BJ (cell line): ENCODE data around the gene HES5. TPM values are rescaled to one million over a fixed set of nuclear protein-coding genes. Genes with fewer than 3 reads are reported as not detected.

ENCODE experiments used
- CTCF ChIA-PET: fragments of 350-600 bp; formaldehyde crosslinking; extraction: SDS; loops from one replicate; lab custom pipeline; 2021; ENCODE audit warnings: antibody characterized with exemption, inconsistent platforms; lab: Yijun Ruan, JAX
- POLR2A ChIA-PET: fragments of 300-600 bp; sonication (Branson Sonifier 250); formaldehyde crosslinking; extraction: SDS; loops from one replicate; lab custom pipeline; 2021; ENCODE audit warnings: antibody characterized with exemption; lab: Charles Lee
- DNase-seq: peaks from one replicate; pipeline ENCODE4 v3.0.0-alpha.2; 2011; ENCODE audit warnings: low read depth
- H3K27me3 ChIP-seq: 2 replicates; pipeline ENCODE4 v1.6.0; 2011; ENCODE audit warnings: low read length; ENCODE audit not compliant: control insufficient read depth, insufficient read depth
- H3K36me3 ChIP-seq: 2 replicates; pipeline ENCODE4 v1.5.1; 2011; ENCODE audit warnings: low read length; ENCODE audit not compliant: control insufficient read depth, insufficient read depth
- H3K4me3 ChIP-seq: 2 replicates; pipeline ENCODE4 v1.5.1; 2011; ENCODE audit warnings: low read depth, mild to moderate bottlenecking, control low read depth, low read length
- polyA plus RNA-seq: library from polyadenylated mRNA; depleted of rRNA; stranded (reverse); fragments of >200 nt; gene quantifications from 2 replicates; pipeline ENCODE4 v1.2.3, GENCODE V29; 2011
- TF ChIP-seq, protein P1 (sequence below): IDR thresholded peaks from 2 replicates; pipeline ENCODE4 v1.5.1; 2011; ENCODE audit warnings: low read depth, mild to moderate bottlenecking, control low read depth, inconsistent platforms, low read length, moderate library complexity; ENCODE audit not compliant: insufficient read depth

The HES5 gene
- polyA plus RNA-seq, 1 experiment, result not detected

DNA sequence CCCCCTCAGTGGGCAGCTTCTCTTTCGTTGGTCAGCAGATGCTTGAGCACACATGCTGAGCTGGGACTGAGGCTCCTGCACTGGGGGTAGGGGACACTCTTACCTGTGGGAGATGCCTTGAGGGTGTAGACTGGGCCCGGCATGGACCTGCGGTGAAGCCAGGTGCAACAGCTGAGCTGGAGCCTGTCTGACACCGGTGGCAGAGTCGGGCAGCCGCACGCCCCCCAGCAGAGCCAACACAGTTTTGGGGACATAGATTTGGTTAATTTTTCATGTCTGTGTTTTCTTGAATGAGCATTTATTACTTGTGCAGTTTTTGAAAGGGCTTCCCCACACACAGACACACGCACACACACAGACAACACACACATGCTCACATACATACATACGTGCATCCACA is 5.9 kb upstream of the HES5 start:
- Histone ChIP-seq H3K27me3 (peaks cover 2% of the 10 kb centered on the region; the same call in 1 of the 2 replicates), H3K4me3 (no peak overlapping the region), H3K36me3 (no peaks in the 10 kb centered on the region)
- CTCF ChIA-PET, result interaction anchor here (0.6 to 6.2 kb wide), 3 partner anchors 10 to 826 kb away, joined by 4 to 22 read pairs (median 6); no protein-coding TSS in a partner anchor
- no peak for DNase-seq
- POLR2A ChIA-PET, result no interaction called here
- TF ChIP-seq, protein P1, sequence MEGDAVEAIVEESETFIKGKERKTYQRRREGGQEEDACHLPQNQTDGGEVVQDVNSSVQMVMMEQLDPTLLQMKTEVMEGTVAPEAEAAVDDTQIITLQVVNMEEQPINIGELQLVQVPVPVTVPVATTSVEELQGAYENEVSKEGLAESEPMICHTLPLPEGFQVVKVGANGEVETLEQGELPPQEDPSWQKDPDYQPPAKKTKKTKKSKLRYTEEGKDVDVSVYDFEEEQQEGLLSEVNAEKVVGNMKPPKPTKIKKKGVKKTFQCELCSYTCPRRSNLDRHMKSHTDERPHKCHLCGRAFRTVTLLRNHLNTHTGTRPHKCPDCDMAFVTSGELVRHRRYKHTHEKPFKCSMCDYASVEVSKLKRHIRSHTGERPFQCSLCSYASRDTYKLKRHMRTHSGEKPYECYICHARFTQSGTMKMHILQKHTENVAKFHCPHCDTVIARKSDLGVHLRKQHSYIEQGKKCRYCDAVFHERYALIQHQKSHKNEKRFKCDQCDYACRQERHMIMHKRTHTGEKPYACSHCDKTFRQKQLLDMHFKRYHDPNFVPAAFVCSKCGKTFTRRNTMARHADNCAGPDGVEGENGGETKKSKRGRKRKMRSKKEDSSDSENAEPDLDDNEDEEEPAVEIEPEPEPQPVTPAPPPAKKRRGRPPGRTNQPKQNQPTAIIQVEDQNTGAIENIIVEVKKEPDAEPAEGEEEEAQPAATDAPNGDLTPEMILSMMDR, result no peak

DNA sequence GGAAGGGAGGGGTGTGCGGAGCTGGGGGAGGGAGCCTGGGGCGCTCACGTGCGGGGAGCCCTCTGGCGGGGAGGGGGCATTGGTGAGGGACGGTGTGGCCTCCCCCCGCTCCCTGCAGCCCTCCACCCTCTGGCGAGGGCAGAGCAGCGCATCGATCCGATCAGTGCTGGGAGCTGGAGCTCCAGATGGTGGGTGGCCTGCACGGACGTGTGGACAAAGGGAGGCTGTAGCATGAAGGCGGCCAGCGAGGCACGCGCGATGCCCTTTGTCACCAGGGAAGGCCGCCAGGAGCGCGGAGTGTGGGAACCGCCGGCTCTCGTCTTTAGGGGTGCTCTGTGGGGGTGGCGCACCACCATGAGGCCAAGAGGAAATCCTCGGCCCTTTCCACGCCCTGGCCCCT is 5.4 kb upstream of the HES5 start:
- peaks cover 3% of the 10 kb centered on the region; the same call in 1 of the 2 replicates for H3K27me3 ChIP-seq
- no peaks in the 10 kb centered on the region for H3K36me3 ChIP-seq
- CTCF ChIA-PET, result interaction anchor here (0.6 to 6.2 kb wide), 3 partner anchors 10 to 164 kb away, joined by 4 to 22 read pairs (median 6); no protein-coding TSS in a partner anchor
- no peak for DNase-seq
- TF ChIP-seq, protein P1, result no peak
- H3K4me3 ChIP-seq, result no peak overlapping the region
- POLR2A ChIA-PET, result no interaction called here

DNA sequence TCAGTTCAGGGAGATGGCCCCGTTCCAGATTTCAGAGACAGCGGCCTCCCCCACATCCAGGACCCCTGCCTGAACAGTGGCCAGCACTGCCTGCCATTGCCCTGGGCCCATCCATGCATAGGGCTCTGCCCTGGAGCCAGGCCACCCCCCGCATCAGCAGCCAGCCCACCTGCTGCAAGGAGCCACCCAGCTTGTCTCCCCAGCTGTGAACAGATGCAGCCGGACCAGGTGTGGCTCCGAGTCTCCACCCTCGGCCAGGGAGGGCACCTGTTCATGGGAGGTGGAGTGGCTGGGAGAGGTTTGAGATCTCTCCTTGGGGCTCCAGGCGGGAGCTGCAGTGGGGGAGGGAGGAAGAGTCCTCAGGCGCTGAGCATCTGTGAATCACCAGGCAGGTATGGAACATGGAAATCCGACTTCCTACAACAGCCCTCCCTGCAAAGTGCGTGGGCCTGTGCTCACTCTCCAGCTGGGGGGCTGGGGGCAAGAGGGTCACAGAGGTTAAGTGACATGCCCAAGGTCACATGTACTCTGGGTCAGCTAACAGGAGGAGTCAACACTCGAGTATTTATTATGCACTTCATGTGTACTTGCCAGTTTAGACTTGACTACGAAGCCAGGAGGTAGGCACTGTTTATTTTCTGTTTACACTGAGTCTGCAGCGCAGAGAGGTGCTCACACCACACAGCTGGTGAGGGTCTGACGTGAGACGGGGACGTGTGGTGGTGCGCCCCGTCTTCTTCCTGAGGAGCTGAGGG is 4.8 kb upstream of the HES5 start:
- CTCF ChIA-PET, result interaction anchor here (0.6 to 6.2 kb wide), 3 partner anchors 11 to 164 kb away, joined by 4 to 22 read pairs (median 6); no protein-coding TSS in a partner anchor

DNA sequence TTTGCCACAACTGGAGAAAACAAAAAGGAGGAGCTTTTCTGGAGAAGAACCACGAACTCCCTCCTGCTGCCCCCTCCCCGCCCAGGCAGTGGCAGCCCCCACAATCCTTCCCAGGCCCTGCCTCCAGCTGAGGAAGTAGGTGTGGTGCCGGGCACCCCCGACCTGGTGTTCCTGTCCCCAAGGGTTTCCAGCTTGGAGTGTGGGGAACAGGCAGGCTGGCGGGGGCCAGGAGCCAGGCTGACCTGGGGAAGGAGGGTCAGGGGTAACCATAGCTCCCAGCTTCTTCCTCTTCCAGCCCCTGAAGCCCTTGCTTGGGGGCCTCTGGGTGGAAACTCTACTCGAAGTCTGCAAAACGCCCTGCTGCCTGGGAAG is 4.2 kb upstream of the HES5 start:
- CTCF ChIA-PET, result interaction anchor here (6.2 kb wide), 1 partner anchor 14 kb away, joined by 22 read pairs; no protein-coding TSS in a partner anchor
- H3K27me3 ChIP-seq, result peaks cover 3% of the 10 kb centered on the region; the same call in 1 of the 2 replicates
- POLR2A ChIA-PET, result no interaction called here
- no peak for DNase-seq
- TF ChIP-seq, protein P1, result no peak
- H3K36me3 ChIP-seq, result no peaks in the 10 kb centered on the region
- H3K4me3 ChIP-seq, result no peak overlapping the region

More for the DNA sequence above, 4.8 kb upstream of the HES5 start:
- TF ChIP-seq, protein P1, result no peak
- peaks cover 3% of the 10 kb centered on the region; the same call in 1 of the 2 replicates for H3K27me3 ChIP-seq
- H3K4me3 ChIP-seq, result no peak overlapping the region
- POLR2A ChIA-PET, result no interaction called here
- no peak for DNase-seq
- no peaks in the 10 kb centered on the region for H3K36me3 ChIP-seq

DNA sequence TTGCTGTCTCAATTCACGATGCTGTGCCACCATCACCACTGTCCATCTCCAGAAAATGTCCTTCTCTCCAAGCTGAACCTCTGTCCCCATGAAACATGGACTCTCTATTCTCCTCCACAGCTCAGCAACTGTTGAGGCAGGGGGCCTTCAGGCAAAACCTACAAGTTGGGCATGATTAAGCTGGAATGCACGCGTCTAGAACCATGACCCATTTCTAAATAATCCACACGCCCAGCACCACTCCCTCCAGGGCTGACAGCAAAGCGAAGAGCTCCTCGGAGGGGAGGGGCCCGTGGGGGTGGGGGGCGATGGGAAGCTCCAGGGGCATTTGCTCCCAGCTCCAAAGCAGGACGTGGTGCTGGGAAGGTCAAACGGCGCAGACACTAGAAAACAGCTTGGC is 3.3 kb upstream of the HES5 start:
- no peak for DNase-seq
- ChIA-PET CTCF (interaction anchor here (6.2 kb wide), 1 partner anchor 15 kb away, joined by 22 read pairs; no protein-coding TSS in a partner anchor), POLR2A (interaction anchor here (0.5 kb wide), 1 partner anchor 334 kb away, joined by 3 read pairs; no protein-coding TSS in a partner anchor)
- TF ChIP-seq, protein P1, result no peak
- Histone ChIP-seq H3K27me3 (0 out of 2 replicates have a peak, but pooled peaks cover 3% of the 10 kb centered on the region), H3K36me3 (no peaks in the 10 kb centered on the region), H3K4me3 (no peak overlapping the region)
